Gastroesophageal sphincter (tissue), 3 donors: Measurements from ENCODE around the gene UGT1A3.

ENCODE experiments used
- EP300 ChIP-seq: sonication (generic); formaldehyde crosslinking; IDR thresholded peaks from one replicate; pipeline ENCODE4 v1.6.1; 2017; ENCODE audit warnings: antibody characterized with exemption, mild to moderate bottlenecking
- POLR2AphosphoS5 ChIP-seq: sonication (generic); formaldehyde crosslinking; IDR thresholded peaks from one replicate; pipeline ENCODE4 v1.6.1; 2017; ENCODE audit warnings: antibody characterized with exemption
- TF ChIP-seq, protein P1 (sequence below), 4 experiments: fragments of 200-600 bp in 2 of 4; fragments of 450-650 bp in 2 of 4; sonication (generic) in 1 of 4; IDR thresholded peaks; one replicate each; pipeline ENCODE4 v1.5.1; 2017 to 2019; ENCODE audit warnings: antibody characterized with exemption in 4 of 4, mild to moderate bottlenecking in 2 of 4, moderate library complexity in 2 of 4

DNA sequence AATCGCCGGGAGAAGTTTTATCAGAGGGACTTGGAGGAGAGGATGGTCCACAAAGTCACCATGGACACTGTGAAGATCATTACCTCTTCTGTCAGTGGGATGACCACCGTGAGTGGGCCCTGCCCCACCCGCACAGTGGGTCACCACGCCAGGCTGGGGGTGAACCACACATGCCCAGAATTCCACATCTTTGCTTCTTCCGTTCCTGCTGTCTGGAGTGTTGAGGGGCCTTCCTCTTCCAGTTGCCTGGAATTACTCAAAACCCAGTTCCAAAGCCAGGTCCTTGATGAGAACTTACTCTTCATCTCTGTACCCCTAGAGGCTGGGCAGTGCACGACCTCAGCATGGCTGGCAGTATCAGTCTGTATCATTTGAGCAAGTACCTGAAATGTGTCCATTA lies 71.4 kb downstream of the UGT1A3 start:
- TF ChIP-seq, protein P1, sequence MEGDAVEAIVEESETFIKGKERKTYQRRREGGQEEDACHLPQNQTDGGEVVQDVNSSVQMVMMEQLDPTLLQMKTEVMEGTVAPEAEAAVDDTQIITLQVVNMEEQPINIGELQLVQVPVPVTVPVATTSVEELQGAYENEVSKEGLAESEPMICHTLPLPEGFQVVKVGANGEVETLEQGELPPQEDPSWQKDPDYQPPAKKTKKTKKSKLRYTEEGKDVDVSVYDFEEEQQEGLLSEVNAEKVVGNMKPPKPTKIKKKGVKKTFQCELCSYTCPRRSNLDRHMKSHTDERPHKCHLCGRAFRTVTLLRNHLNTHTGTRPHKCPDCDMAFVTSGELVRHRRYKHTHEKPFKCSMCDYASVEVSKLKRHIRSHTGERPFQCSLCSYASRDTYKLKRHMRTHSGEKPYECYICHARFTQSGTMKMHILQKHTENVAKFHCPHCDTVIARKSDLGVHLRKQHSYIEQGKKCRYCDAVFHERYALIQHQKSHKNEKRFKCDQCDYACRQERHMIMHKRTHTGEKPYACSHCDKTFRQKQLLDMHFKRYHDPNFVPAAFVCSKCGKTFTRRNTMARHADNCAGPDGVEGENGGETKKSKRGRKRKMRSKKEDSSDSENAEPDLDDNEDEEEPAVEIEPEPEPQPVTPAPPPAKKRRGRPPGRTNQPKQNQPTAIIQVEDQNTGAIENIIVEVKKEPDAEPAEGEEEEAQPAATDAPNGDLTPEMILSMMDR (IDR thresholded peaks at IDR 0.05) = no peak
- TF ChIP-seq EP300 = no peak
- no peak for TF ChIP-seq POLR2AphosphoS5
